ENCODE data around the gene TRIM52.
"Not testable (repeated sequence)": the region's sequence is repeated elsewhere in the genome, so short reads cannot be mapped to it uniquely, and the experiment has no call there.

- not testable (repeated sequence) for TF ChIP-seq EZH2 (IDR thresholded peaks at IDR 0.05)
- TF ChIP-seq, protein P1, sequence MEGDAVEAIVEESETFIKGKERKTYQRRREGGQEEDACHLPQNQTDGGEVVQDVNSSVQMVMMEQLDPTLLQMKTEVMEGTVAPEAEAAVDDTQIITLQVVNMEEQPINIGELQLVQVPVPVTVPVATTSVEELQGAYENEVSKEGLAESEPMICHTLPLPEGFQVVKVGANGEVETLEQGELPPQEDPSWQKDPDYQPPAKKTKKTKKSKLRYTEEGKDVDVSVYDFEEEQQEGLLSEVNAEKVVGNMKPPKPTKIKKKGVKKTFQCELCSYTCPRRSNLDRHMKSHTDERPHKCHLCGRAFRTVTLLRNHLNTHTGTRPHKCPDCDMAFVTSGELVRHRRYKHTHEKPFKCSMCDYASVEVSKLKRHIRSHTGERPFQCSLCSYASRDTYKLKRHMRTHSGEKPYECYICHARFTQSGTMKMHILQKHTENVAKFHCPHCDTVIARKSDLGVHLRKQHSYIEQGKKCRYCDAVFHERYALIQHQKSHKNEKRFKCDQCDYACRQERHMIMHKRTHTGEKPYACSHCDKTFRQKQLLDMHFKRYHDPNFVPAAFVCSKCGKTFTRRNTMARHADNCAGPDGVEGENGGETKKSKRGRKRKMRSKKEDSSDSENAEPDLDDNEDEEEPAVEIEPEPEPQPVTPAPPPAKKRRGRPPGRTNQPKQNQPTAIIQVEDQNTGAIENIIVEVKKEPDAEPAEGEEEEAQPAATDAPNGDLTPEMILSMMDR (IDR thresholded peaks at IDR 0.05), result not testable (repeated sequence)
Observed at GRCh38 chr5:181285962-181286705, 25.2 kb upstream of the TRIM52 start.

Data from neural progenitor cell (in vitro differentiated cells).